DMS79 treated with DMSO at 0.1 percent for 48 hours (cell line): Measurements from ENCODE around the gene ZNF574.
"Not testable (repeated sequence)": the region's sequence is repeated elsewhere in the genome, so short reads cannot be mapped to it uniquely, and the experiment has no call there.

ENCODE experiments used
- DNase-seq: peaks from one replicate; lab custom pipeline; 2025; lab: John Stamatoyannopoulos, UW

Gene ZNF574, protein sequence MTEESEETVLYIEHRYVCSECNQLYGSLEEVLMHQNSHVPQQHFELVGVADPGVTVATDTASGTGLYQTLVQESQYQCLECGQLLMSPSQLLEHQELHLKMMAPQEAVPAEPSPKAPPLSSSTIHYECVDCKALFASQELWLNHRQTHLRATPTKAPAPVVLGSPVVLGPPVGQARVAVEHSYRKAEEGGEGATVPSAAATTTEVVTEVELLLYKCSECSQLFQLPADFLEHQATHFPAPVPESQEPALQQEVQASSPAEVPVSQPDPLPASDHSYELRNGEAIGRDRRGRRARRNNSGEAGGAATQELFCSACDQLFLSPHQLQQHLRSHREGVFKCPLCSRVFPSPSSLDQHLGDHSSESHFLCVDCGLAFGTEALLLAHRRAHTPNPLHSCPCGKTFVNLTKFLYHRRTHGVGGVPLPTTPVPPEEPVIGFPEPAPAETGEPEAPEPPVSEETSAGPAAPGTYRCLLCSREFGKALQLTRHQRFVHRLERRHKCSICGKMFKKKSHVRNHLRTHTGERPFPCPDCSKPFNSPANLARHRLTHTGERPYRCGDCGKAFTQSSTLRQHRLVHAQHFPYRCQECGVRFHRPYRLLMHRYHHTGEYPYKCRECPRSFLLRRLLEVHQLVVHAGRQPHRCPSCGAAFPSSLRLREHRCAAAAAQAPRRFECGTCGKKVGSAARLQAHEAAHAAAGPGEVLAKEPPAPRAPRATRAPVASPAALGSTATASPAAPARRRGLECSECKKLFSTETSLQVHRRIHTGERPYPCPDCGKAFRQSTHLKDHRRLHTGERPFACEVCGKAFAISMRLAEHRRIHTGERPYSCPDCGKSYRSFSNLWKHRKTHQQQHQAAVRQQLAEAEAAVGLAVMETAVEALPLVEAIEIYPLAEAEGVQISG

DNA sequence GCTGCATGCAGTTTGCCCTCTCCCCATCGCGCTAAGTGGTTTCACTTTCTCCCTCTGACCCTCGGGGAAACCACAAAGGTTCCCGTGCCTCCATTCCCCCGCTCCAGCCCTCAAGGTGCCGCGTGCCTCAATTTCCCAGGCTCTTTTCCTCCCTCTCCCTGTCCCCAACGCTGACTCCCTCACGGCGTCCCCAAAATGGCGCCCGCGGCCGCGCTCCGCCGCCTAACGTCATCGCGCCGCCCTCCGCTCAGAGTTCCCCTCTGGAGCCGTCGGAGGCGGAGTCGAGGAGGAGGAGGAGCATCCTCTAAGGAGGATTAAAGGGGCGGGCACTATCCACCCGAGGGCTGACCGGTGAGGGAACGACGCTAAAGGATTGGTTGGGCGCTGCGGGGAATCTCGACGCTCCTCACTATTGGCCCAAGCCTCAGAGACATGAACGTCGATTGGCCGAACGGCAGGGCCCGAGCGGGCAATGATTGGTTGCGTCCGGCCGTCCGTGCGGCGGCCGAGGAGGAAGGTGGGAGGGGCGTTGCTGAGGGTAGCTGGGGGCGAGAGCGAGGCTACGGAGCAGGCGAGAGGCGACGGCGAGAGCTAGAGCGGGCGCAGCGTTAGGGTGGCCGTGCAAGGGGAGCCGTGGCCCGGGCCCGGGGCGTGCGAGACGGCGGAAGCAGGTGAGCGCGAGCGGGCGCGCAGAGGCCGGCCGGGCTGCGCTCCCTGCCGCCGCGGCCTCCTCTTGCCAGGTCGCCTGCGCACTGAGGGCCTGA, at the start of gene ZNF574:
ZNF574 (plus strand) TSS at position 551 of the 764 bp plus-strand sequence. CDS start 2,441 bp downstream, outside the sequence.
- peak; percentile 99 for DNase-seq

- no peak for DNase-seq
Measured at GRCh38 chr19:42028304-42029216, 47.4 kb upstream of the ZNF574 start.

DNA sequence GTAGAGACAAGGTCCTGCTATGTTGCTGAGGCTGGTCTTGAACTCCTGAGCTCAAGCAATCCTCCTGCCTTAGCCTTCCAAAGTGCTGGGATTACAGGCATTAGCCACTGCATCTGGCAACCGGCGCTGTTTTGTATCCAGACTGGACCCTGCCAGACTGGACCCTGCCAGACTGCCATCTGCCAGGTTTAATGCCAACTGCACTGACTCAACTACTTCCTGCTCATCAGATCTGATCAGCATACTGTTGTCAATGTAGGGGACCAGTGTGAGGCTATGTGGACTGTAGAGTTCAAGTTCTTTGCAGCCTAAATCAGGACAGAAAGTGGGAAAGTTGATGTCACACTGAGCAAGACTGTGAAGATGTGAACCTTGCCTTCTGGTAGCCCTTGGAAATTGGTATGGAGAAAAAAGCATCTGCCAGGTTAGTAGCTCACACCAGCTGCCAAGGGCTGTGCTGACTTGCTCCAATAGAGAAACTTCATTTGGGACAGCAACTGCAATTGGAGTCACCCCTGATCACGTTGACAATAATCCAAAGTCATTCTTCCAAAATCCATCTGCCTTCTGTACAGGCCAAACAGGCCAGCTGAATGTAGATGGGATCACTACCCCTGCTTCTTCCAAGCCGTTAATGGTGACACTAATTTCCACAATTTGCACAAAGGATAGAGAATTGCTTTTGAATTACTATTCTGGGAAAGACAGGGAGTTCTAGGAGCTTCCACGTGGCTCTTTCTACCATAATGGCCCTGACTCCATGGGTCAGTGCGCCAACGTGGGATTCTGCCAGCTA, 45.1 kb upstream of the ZNF574 start:
- DNase-seq = no peak

GRCh38 chr19:42032431-42032830, 43.5 kb upstream of the ZNF574 start:
- DNase-seq = peak; percentile 98

DNA sequence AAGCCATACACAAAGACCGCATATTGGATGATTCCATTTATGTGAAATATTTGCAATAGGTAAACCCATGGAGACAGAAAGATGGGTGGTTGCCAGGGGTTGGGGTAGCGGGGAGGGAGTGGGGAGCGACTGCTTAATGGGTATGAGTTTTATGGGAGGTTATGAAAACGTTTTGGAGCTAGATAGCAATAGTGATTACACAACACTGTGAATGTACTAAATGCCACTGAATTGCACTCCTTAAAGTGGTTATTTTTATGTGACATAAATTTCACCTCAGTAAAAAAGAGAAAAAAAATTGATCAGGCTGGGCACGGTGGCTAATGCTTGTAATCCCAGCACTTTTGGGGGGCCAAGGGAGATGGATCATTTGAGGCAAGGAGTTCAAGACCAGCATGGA, 42.6 kb upstream of the ZNF574 start:
- DNase-seq = no peak

- DNase-seq = peak; percentile 18
Measured at GRCh38 chr19:42034640-42035391, 41.1 kb upstream of the ZNF574 start.

DNA sequence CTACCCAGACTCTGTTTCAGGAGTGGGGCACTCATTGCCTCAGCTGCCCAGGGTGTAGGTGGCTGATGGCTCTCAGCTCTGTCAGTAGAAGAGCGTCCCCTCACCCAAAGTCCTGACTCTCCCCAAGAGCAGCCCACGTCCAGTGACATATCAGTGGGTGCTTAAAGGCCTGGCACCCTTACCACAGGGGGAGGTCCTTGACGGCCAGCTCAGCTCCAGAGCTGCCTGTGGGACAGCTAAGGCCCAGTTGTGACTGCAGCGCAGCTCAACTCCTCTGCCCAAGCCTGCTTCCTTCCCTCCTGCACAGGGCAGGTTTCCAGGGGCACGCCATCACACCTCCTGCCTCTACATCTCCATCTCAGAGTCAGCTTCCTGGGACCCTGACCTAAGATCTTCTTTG, 38.3 kb upstream of the ZNF574 start:
- no peak for DNase-seq

GRCh38 chr19:42038666-42039065, 37.3 kb upstream of the ZNF574 start:
- peak; percentile 90 for DNase-seq

- DNase-seq = no peak
Measured at GRCh38 chr19:42040031-42040430, 35.9 kb upstream of the ZNF574 start.

DNA sequence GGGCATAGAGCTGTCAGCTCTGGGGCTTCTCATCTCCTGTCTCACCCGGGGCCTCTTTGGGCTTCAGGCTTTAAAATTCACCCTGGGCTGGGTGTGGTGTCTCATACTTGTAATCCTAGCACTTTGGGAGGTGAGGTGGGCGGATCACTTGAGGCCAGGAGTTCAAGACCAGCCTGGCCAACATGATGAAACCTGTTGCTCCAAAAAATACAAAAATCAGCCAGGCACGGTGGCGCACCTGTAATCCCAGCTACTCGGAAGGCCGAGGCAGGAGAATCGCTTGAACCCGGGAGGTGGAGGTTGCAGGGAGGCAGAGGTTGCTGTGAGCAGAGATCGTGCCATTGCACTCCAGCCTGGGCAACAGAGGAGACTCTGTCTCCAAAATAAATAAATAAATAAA, 35.5 kb upstream of the ZNF574 start:
- DNase-seq = not testable (repeated sequence)

GRCh38 chr19:42042455-42043170, 33.4 kb upstream of the ZNF574 start:
- no peak for DNase-seq

DNA sequence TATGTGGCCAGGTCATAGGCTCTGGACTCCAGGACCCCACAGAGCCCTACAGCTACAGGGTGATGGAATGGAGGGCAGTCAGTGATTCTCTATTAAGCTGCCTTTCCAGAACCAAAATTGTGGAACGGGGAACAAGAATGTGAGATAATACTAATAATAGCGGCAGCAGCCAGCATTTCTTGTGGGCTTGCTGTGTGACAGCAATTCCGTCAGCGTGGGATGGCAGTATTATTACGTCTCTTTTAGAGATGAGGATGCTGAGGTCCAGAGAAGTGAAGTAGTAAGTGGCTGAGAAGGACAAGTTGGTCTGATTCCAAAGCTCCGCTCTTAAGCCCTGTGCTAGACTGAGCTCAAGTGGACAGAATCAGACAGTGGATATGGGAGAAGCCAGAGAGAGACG, 30.4 kb upstream of the ZNF574 start:
- DNase-seq = no peak

DNA sequence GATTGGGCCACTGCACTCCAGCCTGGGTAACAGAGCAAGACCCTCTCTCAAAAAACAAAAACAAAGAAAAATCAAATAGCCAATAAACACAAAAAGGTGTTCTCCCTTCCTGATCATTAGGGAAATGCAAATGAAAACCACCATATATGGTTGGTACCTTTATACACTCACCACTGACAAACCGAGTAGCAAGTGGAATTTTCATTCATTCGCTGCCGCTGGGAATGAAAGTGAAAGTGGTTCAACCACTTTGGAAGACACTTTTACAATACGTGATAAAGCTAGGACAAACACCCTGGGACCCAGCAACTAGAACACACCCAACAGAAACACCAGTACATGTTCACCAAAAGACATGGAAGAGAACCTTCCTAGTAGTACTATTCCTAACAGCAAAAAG, 27.0 kb upstream of the ZNF574 start:
- peak; percentile 41 for DNase-seq

DNA sequence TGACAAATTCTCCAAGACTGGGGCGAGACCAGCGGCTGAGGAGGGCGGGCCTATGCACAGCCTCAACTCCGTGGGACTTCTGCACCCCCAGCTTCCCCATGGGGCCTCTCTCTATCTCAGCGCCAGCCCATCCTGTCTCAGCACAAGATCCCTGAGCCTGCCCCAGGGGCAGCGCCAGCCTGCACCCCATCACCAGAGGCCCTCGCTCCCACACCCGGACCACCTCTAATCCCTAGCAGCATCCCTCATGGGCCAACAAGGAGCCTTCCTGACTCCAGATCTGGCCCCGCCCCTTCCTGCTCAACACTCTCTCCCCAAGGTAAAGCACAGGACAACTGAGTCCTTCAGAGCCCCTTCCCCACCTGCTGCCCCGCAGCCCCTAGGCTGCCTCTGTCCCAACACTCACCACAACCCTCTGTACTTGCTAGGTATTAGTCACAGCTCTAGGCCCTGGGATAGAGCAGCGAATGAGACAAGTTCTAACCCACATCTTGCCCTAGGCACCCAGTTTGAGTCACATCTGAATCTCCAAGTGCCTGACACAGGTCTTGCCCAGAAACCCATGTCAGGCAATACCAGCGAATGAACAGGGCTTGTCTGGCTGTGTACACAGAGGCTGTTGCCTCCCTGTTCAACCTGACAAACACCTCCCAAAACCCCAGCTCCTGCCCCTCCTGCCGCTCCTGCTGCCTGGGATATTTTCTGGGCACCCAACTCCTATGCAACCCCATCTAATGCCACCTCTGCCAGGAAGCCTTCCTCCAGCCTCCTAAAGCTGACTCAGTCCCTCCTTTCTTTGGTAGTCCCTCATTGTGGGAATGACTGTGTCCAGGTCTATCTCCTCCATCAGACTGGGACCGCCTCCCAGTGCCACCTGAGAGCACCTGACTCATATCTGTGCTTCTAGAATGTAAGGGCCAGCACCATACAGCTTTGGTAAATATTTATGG, 24.5 kb upstream of the ZNF574 start:
- peak; percentile 32 for DNase-seq

DNA sequence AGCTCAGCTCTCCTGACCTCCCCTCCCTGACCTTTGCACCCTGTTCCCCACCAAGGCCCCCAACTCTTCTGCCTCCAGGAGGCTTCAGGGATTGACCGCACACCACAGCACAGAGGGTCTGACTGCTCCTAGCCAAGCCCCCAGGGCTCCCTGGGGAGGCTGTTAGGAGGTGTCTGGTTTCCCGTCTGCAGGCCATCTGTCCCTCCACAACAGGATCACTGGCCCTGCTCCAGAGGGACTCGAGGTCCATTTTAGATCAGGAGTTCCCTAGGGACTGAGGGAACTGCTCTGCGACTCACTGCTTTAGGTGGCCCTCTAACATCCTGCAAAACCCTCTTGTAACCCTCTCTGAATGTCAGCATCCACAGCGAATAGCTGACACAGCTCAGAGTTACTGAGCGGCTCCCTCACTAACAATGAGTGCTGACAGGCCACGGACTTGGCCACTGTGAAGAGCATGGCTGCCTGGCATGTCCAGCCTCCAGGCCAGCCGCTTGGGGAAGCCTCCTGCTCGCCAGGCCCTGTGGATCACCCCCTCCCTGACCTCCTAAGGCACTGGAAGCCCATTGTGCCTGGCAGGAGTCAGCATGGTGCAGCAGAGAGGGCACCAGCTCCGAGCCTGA, 23.6 kb upstream of the ZNF574 start:
- DNase-seq = peak; percentile 54

DNA sequence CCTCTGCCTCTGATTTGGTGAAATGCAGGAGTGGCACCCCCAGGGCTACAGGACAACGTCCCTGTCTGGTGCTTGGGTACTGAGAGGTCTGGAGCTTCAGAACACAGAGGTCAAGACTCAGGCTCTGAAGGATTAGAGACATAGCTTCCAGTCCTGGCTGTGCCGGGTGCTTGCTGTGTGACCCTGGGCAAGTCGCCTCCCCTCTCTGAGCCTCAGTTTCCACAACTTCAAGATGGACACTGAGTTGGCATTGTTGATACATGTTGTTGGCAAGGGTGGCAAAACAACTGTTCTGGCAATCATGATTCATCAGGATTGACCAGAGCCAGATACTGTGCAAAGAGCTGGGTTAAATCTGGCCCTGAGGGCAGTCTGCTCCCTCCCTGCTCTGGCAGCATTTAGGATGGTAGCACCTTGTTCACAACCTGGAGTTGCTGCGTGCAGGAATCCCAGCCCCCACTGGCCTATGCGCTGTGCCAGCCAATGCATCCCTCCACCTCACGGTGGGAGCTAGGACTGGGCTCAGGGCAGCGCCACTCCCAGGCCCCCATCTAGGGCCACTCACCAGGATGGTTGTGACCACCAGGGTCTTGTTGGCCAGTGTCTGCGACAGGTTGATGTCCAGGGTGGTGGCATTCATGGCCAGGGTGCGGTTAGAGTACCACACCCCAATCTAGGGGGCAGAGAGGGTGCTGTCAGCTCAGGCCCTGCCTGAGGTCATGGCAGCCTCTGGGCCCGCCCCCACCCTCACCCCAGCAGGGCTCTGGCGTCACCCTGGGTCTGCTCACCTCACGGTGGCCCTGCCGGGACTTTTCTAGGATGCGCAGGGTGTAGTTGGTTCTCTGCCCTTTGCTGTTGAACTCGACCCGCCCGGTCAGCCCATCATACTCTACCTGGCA, 22.7 kb upstream of the ZNF574 start:
- no peak for DNase-seq
